Endothelial cell (in vitro differentiated cells): ENCODE data around the gene ELOVL1. TPM values are rescaled to one million over a fixed set of nuclear protein-coding genes. Genes with fewer than 3 reads are reported as not detected.

ENCODE experiments used
- DNase-seq: peaks from one replicate; pipeline ENCODE4 v3.0.0; 2021; ENCODE audit warnings: low spot score
- H3K27ac Mint-ChIP-seq: one replicate; pipeline ENCODE4 v1.8.0; 2021; ENCODE audit warnings: mixed read lengths, inconsistent platforms; ENCODE audit not compliant: unreplicated experiment
- H3K27me3 Mint-ChIP-seq: one replicate; pipeline ENCODE4 v1.8.0; 2021; ENCODE audit warnings: mild to moderate bottlenecking, moderate library complexity, mixed read lengths, inconsistent platforms; ENCODE audit not compliant: unreplicated experiment
- H3K36me3 Mint-ChIP-seq: one replicate; pipeline ENCODE4 v1.8.0; 2021; ENCODE audit warnings: mild to moderate bottlenecking, low read depth, mixed read lengths, inconsistent platforms; ENCODE audit not compliant: unreplicated experiment
- H3K4me1 Mint-ChIP-seq: one replicate; pipeline ENCODE4 v1.8.0; 2021; ENCODE audit warnings: mild to moderate bottlenecking, mixed read lengths, inconsistent platforms; ENCODE audit not compliant: unreplicated experiment
- H3K4me3 Mint-ChIP-seq: one replicate; pipeline ENCODE4 v1.8.0; 2021; ENCODE audit warnings: mild to moderate bottlenecking, mixed read lengths, inconsistent platforms; ENCODE audit not compliant: unreplicated experiment
- H3K9me3 Mint-ChIP-seq: one replicate; pipeline ENCODE4 v1.8.0; 2021; ENCODE audit warnings: mixed read lengths, inconsistent platforms; ENCODE audit not compliant: unreplicated experiment
- CTCF ChIP-seq: fragments of 200-600 bp; sonication (generic); IDR thresholded peaks from one replicate; pipeline ENCODE4 v1.5.0; 2021; ENCODE audit warnings: antibody characterized with exemption; ENCODE audit not compliant: unreplicated experiment
- total RNA-seq: library from RNA; stranded (reverse); fragmentation: NEBNext Ultra II Directional; extraction: Animal tissue kit (Norgen Biotek cat#: 25700); gene quantifications from one replicate; pipeline ENCODE4 v1.2.1, GENCODE V29; 2021; ENCODE audit not compliant: unreplicated experiment

The ELOVL1 gene
- total RNA-seq, 1 donor from 2014 or later = 88.7 TPM

- DNase-seq = no peak
- Mint-ChIP-seq H3K4me1 (peaks cover 40% of the 10 kb centered on the region), H3K4me3 (peak overlapping the region; percentile 91), H3K36me3 (peaks cover 32% of the 10 kb centered on the region), H3K9me3 (no peaks in the 10 kb centered on the region), H3K27me3 (peaks cover 7% of the 10 kb centered on the region), H3K27ac (no peak overlapping the region)
- TF ChIP-seq CTCF = no peak
These were observed 1.2 kb downstream of the ELOVL1 start for GRCh38 chr1:43366601-43367025.

GRCh38 chr1:43366179-43366578 lies 1.6 kb downstream of the ELOVL1 start:
- H3K9me3 Mint-ChIP-seq = no peaks in the 10 kb centered on the region
- peaks cover 45% of the 10 kb centered on the region for H3K4me1 Mint-ChIP-seq
- TF ChIP-seq CTCF = no peak
- peak; percentile 10 for DNase-seq
- H3K27me3 Mint-ChIP-seq = peaks cover 9% of the 10 kb centered on the region
- no peak overlapping the region for H3K27ac Mint-ChIP-seq
- peaks cover 36% of the 10 kb centered on the region for H3K36me3 Mint-ChIP-seq
- peak overlapping the region; percentile 80 for H3K4me3 Mint-ChIP-seq

GRCh38 chr1:43365678-43366077 lies 2.1 kb downstream of the ELOVL1 start:
- TF ChIP-seq CTCF = no peak
- peak overlapping the region; percentile 80 for H3K4me3 Mint-ChIP-seq
- no peaks in the 10 kb centered on the region for H3K9me3 Mint-ChIP-seq
- peaks cover 47% of the 10 kb centered on the region for H3K4me1 Mint-ChIP-seq
- H3K36me3 Mint-ChIP-seq = peaks cover 39% of the 10 kb centered on the region
- no peak for DNase-seq
- no peak overlapping the region for H3K27ac Mint-ChIP-seq
- H3K27me3 Mint-ChIP-seq = peaks cover 9% of the 10 kb centered on the region

- DNase-seq = no peak
- Mint-ChIP-seq H3K4me3 (peak overlapping the region; percentile 60), H3K27me3 (peaks cover 9% of the 10 kb centered on the region), H3K27ac (no peak overlapping the region), H3K36me3 (peaks cover 39% of the 10 kb centered on the region), H3K4me1 (peaks cover 52% of the 10 kb centered on the region), H3K9me3 (no peaks in the 10 kb centered on the region)
- TF ChIP-seq CTCF = no peak
These were observed 3.8 kb downstream of the ELOVL1 start for GRCh38 chr1:43363935-43364525.

GRCh38 chr1:43363283-43363934 lies 4.4 kb downstream of the ELOVL1 start:
- no peak overlapping the region for H3K4me3 Mint-ChIP-seq
- no peak for TF ChIP-seq CTCF
- H3K4me1 Mint-ChIP-seq = peaks cover 46% of the 10 kb centered on the region
- no peak for DNase-seq
- H3K9me3 Mint-ChIP-seq = no peaks in the 10 kb centered on the region
- H3K27ac Mint-ChIP-seq = no peak overlapping the region
- peaks cover 34% of the 10 kb centered on the region for H3K36me3 Mint-ChIP-seq
- peaks cover 6% of the 10 kb centered on the region for H3K27me3 Mint-ChIP-seq
